Measurements from ENCODE around the gene HUNK.

DNA sequence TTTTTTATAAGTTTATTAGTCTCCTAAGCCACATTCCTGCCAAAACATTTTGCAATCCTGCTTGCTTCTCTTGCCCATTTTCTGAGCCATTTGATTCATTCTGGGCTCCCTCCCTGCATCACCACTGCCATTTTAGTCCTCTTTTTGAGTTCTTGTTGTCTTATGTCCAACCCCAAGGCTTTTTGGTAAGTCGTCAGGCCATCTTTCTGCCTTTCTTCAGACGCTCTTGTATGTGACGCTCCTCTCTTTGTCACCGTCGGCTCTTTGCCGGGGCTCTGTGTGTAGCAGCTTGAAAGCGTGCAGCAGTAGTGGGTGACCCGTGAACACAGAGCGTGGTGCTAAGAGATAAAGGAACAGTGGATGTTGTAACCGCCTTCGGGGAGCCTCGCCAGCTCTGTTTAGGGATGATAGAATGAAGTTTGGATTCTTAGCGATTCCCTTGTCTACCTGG, 14.6 kb downstream of the HUNK start:
- TF ChIP-seq, protein P1, sequence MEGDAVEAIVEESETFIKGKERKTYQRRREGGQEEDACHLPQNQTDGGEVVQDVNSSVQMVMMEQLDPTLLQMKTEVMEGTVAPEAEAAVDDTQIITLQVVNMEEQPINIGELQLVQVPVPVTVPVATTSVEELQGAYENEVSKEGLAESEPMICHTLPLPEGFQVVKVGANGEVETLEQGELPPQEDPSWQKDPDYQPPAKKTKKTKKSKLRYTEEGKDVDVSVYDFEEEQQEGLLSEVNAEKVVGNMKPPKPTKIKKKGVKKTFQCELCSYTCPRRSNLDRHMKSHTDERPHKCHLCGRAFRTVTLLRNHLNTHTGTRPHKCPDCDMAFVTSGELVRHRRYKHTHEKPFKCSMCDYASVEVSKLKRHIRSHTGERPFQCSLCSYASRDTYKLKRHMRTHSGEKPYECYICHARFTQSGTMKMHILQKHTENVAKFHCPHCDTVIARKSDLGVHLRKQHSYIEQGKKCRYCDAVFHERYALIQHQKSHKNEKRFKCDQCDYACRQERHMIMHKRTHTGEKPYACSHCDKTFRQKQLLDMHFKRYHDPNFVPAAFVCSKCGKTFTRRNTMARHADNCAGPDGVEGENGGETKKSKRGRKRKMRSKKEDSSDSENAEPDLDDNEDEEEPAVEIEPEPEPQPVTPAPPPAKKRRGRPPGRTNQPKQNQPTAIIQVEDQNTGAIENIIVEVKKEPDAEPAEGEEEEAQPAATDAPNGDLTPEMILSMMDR (IDR thresholded peaks at IDR 0.05), result no peak
- no peak for TF ChIP-seq SP1 (CRISPR knock-in tag; conservative IDR thresholded peaks at IDR 0.05)
- no peak for TF ChIP-seq JUN (CRISPR knock-in tag; IDR thresholded peaks at IDR 0.05)
- TF ChIP-seq, protein P2, sequence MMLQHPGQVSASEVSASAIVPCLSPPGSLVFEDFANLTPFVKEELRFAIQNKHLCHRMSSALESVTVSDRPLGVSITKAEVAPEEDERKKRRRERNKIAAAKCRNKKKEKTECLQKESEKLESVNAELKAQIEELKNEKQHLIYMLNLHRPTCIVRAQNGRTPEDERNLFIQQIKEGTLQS (CRISPR knock-in tag; conservative IDR thresholded peaks at IDR 0.05), result no peak
- TF ChIP-seq NR1H2 (CRISPR knock-in tag; IDR thresholded peaks at IDR 0.05), result no peak
- TF ChIP-seq, protein P3, sequence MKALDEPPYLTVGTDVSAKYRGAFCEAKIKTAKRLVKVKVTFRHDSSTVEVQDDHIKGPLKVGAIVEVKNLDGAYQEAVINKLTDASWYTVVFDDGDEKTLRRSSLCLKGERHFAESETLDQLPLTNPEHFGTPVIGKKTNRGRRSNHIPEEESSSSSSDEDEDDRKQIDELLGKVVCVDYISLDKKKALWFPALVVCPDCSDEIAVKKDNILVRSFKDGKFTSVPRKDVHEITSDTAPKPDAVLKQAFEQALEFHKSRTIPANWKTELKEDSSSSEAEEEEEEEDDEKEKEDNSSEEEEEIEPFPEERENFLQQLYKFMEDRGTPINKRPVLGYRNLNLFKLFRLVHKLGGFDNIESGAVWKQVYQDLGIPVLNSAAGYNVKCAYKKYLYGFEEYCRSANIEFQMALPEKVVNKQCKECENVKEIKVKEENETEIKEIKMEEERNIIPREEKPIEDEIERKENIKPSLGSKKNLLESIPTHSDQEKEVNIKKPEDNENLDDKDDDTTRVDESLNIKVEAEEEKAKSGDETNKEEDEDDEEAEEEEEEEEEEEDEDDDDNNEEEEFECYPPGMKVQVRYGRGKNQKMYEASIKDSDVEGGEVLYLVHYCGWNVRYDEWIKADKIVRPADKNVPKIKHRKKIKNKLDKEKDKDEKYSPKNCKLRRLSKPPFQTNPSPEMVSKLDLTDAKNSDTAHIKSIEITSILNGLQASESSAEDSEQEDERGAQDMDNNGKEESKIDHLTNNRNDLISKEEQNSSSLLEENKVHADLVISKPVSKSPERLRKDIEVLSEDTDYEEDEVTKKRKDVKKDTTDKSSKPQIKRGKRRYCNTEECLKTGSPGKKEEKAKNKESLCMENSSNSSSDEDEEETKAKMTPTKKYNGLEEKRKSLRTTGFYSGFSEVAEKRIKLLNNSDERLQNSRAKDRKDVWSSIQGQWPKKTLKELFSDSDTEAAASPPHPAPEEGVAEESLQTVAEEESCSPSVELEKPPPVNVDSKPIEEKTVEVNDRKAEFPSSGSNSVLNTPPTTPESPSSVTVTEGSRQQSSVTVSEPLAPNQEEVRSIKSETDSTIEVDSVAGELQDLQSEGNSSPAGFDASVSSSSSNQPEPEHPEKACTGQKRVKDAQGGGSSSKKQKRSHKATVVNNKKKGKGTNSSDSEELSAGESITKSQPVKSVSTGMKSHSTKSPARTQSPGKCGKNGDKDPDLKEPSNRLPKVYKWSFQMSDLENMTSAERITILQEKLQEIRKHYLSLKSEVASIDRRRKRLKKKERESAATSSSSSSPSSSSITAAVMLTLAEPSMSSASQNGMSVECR (CRISPR knock-in tag; IDR thresholded peaks at IDR 0.05; ENCODE audit: borderline replicate concordance), result no peak
- no peak for TF ChIP-seq CREM (CRISPR knock-in tag; IDR thresholded peaks at IDR 0.05)
- TF ChIP-seq TP53 (CRISPR knock-in tag; IDR thresholded peaks at IDR 0.05), result no peak
- TF ChIP-seq ETV6 (CRISPR knock-in tag; IDR thresholded peaks at IDR 0.05), result no peak
